Panc1 (cell line): Measurements from ENCODE around the gene PRR5L.

Experiments used
- POLR2AphosphoS5 ChIP-seq: IDR thresholded peaks from 2 replicates; pipeline ENCODE4 v1.6.1; 2012; ENCODE audit warnings: mild to moderate bottlenecking, low read depth, low read length, moderate library complexity
- TF ChIP-seq, protein P1 (sequence below): fragments of 450-650 bp; IDR thresholded peaks from 2 replicates; pipeline ENCODE4 v1.5.1; 2017; ENCODE audit warnings: mild to moderate bottlenecking
- TF ChIP-seq, protein P2 (sequence below), 2 experiments: IDR thresholded peaks; 2 replicates each; pipeline ENCODE4 v1.6.1; 2011 to 2012; ENCODE audit warnings: low read depth in 2 of 2, control low read depth in 1 of 2, low read length in 1 of 2, mild to moderate bottlenecking in 1 of 2, moderate library complexity in 1 of 2; ENCODE audit not compliant: insufficient read depth in 1 of 2

DNA sequence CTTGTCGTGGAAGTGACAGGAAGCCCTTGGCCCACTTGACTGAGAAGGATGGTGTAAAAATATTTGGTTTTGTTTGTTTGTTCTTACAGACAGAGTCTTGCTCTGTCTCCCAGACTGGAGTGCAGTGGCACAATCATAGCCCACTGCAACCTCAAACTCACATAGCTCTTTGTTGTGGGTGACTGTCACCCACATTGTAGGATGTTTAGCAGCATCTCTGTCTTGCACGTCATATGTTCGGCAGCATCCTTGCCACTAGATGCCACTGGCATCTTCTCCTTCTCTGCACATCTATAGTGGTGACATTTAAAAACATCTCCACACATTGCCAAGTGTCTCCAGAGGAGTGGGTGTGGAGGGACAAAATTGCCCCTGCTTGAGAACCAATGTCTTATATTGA, 56.8 kb downstream of the PRR5L start:
- TF ChIP-seq, protein P1, sequence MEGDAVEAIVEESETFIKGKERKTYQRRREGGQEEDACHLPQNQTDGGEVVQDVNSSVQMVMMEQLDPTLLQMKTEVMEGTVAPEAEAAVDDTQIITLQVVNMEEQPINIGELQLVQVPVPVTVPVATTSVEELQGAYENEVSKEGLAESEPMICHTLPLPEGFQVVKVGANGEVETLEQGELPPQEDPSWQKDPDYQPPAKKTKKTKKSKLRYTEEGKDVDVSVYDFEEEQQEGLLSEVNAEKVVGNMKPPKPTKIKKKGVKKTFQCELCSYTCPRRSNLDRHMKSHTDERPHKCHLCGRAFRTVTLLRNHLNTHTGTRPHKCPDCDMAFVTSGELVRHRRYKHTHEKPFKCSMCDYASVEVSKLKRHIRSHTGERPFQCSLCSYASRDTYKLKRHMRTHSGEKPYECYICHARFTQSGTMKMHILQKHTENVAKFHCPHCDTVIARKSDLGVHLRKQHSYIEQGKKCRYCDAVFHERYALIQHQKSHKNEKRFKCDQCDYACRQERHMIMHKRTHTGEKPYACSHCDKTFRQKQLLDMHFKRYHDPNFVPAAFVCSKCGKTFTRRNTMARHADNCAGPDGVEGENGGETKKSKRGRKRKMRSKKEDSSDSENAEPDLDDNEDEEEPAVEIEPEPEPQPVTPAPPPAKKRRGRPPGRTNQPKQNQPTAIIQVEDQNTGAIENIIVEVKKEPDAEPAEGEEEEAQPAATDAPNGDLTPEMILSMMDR, result no peak
- no peak for TF ChIP-seq POLR2AphosphoS5
- TF ChIP-seq, protein P2, sequence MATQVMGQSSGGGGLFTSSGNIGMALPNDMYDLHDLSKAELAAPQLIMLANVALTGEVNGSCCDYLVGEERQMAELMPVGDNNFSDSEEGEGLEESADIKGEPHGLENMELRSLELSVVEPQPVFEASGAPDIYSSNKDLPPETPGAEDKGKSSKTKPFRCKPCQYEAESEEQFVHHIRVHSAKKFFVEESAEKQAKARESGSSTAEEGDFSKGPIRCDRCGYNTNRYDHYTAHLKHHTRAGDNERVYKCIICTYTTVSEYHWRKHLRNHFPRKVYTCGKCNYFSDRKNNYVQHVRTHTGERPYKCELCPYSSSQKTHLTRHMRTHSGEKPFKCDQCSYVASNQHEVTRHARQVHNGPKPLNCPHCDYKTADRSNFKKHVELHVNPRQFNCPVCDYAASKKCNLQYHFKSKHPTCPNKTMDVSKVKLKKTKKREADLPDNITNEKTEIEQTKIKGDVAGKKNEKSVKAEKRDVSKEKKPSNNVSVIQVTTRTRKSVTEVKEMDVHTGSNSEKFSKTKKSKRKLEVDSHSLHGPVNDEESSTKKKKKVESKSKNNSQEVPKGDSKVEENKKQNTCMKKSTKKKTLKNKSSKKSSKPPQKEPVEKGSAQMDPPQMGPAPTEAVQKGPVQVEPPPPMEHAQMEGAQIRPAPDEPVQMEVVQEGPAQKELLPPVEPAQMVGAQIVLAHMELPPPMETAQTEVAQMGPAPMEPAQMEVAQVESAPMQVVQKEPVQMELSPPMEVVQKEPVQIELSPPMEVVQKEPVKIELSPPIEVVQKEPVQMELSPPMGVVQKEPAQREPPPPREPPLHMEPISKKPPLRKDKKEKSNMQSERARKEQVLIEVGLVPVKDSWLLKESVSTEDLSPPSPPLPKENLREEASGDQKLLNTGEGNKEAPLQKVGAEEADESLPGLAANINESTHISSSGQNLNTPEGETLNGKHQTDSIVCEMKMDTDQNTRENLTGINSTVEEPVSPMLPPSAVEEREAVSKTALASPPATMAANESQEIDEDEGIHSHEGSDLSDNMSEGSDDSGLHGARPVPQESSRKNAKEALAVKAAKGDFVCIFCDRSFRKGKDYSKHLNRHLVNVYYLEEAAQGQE (IDR thresholded peaks at IDR 0.05; ENCODE audit: insufficient read depth in 1 of 2, low read depth in 2 of 2, low read length in 1 of 2), result no peak
